Body of pancreas (tissue), 4 donors: ENCODE data around the gene GLDN.

Source experiments
- POLR2A ChIP-seq, 3 donors: fragments of 450-650 bp; IDR thresholded peaks; one replicate each; pipeline ENCODE4 v1.6.1; 2016; ENCODE audit warnings: antibody characterized with exemption in 3 of 3, mild to moderate bottlenecking in 2 of 3
- TF ChIP-seq, protein P1 (sequence below), 7 experiments: fragments of 450-650 bp in 4 of 7; fragments of 200-600 bp in 3 of 7; sonication (generic) in 3 of 7; IDR thresholded peaks; one replicate each; pipeline ENCODE4 v1.5.1; 2016 to 2019; ENCODE audit warnings: antibody characterized with exemption in 7 of 7

DNA sequence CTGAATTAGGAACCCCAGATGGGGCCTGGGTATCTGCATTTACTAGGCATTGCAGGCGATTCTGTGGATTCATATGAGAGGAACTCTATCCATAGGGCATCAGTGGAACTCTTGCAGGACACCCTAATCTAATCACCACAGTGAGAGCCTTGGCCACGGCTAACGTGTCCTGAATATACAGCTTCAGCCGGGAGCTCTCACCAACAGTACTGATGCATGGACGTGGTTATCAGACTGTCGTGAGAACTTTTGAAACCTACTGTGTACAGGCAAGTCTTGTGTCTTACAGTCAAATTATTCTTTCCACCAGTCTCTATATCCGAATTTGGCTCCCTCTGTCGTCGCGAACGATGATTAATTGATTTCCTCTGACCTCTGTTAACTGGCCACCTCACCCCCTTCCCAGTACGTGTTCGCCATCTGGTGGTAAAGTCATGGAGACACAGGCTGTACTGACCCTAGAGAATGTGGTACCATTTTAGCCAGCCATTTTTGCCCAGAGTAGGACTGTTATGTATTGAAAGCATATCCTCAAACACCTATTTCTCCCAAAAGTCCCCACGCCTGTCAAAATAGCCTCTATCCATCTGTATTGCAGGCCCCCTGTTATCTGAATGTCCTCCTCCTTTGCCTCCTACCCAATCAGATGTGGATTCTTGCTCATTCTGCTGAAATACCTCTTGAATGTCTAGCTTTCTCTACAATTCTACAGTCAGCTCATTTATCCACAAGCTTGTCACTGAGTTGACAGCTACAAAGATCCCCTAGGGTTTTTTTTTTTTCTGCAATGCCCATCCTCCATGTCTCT lies 39.7 kb downstream of the GLDN start:
- TF ChIP-seq, protein P1, sequence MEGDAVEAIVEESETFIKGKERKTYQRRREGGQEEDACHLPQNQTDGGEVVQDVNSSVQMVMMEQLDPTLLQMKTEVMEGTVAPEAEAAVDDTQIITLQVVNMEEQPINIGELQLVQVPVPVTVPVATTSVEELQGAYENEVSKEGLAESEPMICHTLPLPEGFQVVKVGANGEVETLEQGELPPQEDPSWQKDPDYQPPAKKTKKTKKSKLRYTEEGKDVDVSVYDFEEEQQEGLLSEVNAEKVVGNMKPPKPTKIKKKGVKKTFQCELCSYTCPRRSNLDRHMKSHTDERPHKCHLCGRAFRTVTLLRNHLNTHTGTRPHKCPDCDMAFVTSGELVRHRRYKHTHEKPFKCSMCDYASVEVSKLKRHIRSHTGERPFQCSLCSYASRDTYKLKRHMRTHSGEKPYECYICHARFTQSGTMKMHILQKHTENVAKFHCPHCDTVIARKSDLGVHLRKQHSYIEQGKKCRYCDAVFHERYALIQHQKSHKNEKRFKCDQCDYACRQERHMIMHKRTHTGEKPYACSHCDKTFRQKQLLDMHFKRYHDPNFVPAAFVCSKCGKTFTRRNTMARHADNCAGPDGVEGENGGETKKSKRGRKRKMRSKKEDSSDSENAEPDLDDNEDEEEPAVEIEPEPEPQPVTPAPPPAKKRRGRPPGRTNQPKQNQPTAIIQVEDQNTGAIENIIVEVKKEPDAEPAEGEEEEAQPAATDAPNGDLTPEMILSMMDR (IDR thresholded peaks at IDR 0.05), result peak; percentile 64 to 97 (median 86)
- no peak for TF ChIP-seq POLR2A (IDR thresholded peaks at IDR 0.05)
